Right lobe of liver (tissue), 6 donors: ENCODE measurements around the gene TRIO. TPM values are rescaled to one million over a fixed set of nuclear protein-coding genes. Genes with fewer than 3 reads are reported as not detected.

Source experiments
- ATAC-seq, 4 donors: fragments of 200-7000 bp; cut with Tn5 transposase; one replicate each; pipeline ENCODE4 v1.9.1; 2020; ENCODE audit warnings: mild to moderate bottlenecking in 4 of 4, moderate library complexity in 4 of 4
- DNase-seq, 3 donors: peaks; one replicate each; pipeline ENCODE4 v3.0.0-alpha.2; 2020
- H3K27ac ChIP-seq, 3 donors: fragments of 200-600 bp; one replicate each; pipeline ENCODE4 v1.8.0; 2022
- H3K27me3 ChIP-seq, 2 donors: fragments of 200-600 bp; one replicate each; pipeline ENCODE4 v1.8.0; 2022
- H3K36me3 ChIP-seq, 4 donors: fragments of 200-600 bp; sonication (generic) in 1 of 4; one replicate each; pipeline versions ENCODE4 v1.5.1 to v1.8.0; 2017 to 2022; ENCODE audit warnings: control low read depth in 1 of 4
- H3K4me1 ChIP-seq, 4 donors: fragments of 200-600 bp; sonication (generic) in 1 of 4; one replicate each; pipeline versions ENCODE4 v1.5.1 to v1.8.0; 2017 to 2022; ENCODE audit warnings: control low read depth in 1 of 4
- H3K4me3 ChIP-seq, 3 donors: fragments of 200-600 bp; one replicate each; pipeline ENCODE4 v1.8.0; 2022
- H3K9me3 ChIP-seq, 4 donors: fragments of 200-600 bp; sonication (generic) in 1 of 4; one replicate each; pipeline versions ENCODE4 v1.5.1 to v1.8.0; 2017 to 2022; ENCODE audit warnings: control low read depth in 1 of 4
- POLR2A ChIP-seq: fragments of 450-650 bp; IDR thresholded peaks from one replicate; pipeline ENCODE4 v1.6.1; 2017; ENCODE audit warnings: antibody characterized with exemption, mild to moderate bottlenecking
- WGBS: methylation state at CpG from one replicate; pipeline ENCODE4 v1.1.6; 2018; ENCODE audit warnings: low coverage, low lambda C conversion rate; ENCODE audit not compliant: insufficient coverage; ENCODE audit errors: missing lambda C conversion rate; 5-methylcytosine and 5-hydroxymethylcytosine counted together
- intact Hi-C, 2 donors: fragments of 100-400 bp; cut with DNase I; formaldehyde crosslinking; loops; one replicate each; pipeline versions ENCODE4 v1.11.2 to v1.14.1; 2022
- total RNA-seq, 6 experiments: library from RNA; depleted of rRNA in 2 of 6; stranded (reverse); fragments of >200 nt in 2 of 6; fragmentation: NEBNext Ultra II Directional in 3 of 6; extraction: Animal tissue kit (Norgen Biotek cat#: 25700) in 3 of 6; gene quantifications; one replicate each; pipeline versions ENCODE4 v1.1.0 to v1.2.4, GENCODE V29; 2016 to 2023
- TF ChIP-seq, protein P1 (sequence below), 4 donors: fragments of 200-600 bp in 3 of 4; fragments of 450-650 bp in 1 of 4; IDR thresholded peaks; one replicate each; pipeline versions ENCODE4 v1.5.1 to v1.8.0; 2016 to 2022; ENCODE audit warnings: antibody characterized with exemption in 4 of 4, mild to moderate bottlenecking in 2 of 4
- donor health status: DM: no; HTN: yes; CAD: no.
- donor health status: DM: no; HTN: no; CAD: no.
- donor health status: DM: no; HTN: no; CAD: no.
- donor health status: DM: no; HTN: yes; CAD: no.
- donor health status: DM: no; HTN: yes; CAD: no.

Gene TRIO
- total RNA-seq, 6 experiments from 2014 or later, result 34.7 to 63.5 (median 50.2) TPM

DNA sequence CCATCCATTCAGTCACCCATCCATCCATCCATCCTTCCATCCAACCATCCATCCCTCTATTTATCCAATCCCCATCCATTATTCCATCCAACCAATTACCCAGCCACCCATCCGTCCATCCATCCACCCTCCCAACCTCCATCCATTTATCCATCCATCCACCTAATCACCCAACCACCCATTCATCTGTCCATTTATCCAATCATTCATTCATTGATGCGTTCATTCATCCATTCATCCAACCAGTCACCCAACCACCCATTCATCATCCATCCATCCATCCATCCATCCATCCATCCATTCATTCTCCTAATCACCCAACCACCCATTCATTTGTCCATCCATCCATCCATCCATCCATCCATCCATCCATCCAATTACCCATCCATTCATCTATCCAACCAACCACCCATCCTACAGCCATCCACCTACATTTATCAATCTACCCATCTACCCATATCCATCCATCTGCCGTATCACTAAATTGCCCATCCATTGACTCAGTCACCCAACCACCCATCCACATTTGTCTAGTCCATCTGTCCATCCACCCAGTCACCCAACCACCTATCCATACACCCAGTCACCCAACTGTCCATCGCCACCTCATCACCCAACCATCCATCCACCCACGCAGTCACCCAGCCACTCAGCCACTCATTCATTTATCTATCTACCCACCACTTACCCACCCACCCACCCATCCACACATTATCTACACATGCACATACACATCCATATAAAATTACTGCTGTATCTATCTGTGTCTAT, 165.4 kb downstream of the TRIO start:
- Histone ChIP-seq H3K4me3 (no peak overlapping the region), H3K27me3 (no peaks in the 10 kb centered on the region), H3K9me3 (no peaks in the 10 kb centered on the region), H3K36me3 (peaks cover 4 to 26% (median 14%) of the 10 kb centered on the region in 4 donors), H3K27ac (no peak overlapping the region), H3K4me1 (no peaks in the 10 kb centered on the region)
- ATAC-seq, result no peak
- TF ChIP-seq, protein P1, sequence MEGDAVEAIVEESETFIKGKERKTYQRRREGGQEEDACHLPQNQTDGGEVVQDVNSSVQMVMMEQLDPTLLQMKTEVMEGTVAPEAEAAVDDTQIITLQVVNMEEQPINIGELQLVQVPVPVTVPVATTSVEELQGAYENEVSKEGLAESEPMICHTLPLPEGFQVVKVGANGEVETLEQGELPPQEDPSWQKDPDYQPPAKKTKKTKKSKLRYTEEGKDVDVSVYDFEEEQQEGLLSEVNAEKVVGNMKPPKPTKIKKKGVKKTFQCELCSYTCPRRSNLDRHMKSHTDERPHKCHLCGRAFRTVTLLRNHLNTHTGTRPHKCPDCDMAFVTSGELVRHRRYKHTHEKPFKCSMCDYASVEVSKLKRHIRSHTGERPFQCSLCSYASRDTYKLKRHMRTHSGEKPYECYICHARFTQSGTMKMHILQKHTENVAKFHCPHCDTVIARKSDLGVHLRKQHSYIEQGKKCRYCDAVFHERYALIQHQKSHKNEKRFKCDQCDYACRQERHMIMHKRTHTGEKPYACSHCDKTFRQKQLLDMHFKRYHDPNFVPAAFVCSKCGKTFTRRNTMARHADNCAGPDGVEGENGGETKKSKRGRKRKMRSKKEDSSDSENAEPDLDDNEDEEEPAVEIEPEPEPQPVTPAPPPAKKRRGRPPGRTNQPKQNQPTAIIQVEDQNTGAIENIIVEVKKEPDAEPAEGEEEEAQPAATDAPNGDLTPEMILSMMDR (IDR thresholded peaks at IDR 0.05), result no peak
- no peak for TF ChIP-seq POLR2A
- intact Hi-C loops, result no loop called here
- no peak for DNase-seq
- WGBS, result 98% methylated on average over 5 of the region's 5 CpGs

DNA sequence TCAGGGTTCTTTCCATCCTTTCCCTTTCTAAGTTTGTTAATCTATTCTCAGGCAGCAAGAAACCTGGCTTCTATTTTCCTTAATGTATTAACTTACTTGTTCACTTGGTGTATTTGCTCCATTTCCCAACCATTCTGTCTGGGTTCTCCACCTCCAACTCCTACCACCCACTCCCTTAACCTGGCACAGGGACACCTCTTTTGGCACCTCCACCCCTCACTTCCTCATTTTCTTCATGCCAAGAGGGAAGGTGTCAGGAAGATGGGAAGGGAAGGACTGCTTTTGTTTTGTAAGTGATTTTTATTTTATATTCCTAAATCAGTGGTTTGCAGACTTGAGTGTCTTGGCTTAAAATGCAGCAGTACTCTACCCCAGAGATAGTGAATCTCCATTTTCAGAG, 166.1 kb downstream of the TRIO start:
- H3K27me3 ChIP-seq, result no peaks in the 10 kb centered on the region
- no peaks in the 10 kb centered on the region for H3K4me1 ChIP-seq
- no peak overlapping the region for H3K27ac ChIP-seq
- ATAC-seq (no peak), DNase-seq (no peak)
- H3K4me3 ChIP-seq, result no peak overlapping the region
- peaks cover 4 to 26% (median 14%) of the 10 kb centered on the region in 4 donors for H3K36me3 ChIP-seq
- TF ChIP-seq POLR2A, result no peak
- TF ChIP-seq, protein P1 (IDR thresholded peaks at IDR 0.05), result no peak
- intact Hi-C loops, result no loop called here
- H3K9me3 ChIP-seq, result no peaks in the 10 kb centered on the region

GRCh38 chr5:14309878-14310531, 166.9 kb downstream of the TRIO start:
- H3K27ac ChIP-seq, result no peak overlapping the region
- H3K36me3 ChIP-seq, result peaks cover 3 to 26% (median 12%) of the 10 kb centered on the region in 4 donors
- no peak overlapping the region for H3K4me3 ChIP-seq
- no peaks in the 10 kb centered on the region for H3K27me3 ChIP-seq
- DNase-seq, result no peak
- ATAC-seq, result no peak
- intact Hi-C loops, result no loop called here
- 84% methylated on average over 5 of the region's 8 CpGs for WGBS
- H3K4me1 ChIP-seq, result no peaks in the 10 kb centered on the region
- TF ChIP-seq POLR2A, result no peak
- TF ChIP-seq, protein P1 (IDR thresholded peaks at IDR 0.05), result no peak
- H3K9me3 ChIP-seq, result no peaks in the 10 kb centered on the region

DNA sequence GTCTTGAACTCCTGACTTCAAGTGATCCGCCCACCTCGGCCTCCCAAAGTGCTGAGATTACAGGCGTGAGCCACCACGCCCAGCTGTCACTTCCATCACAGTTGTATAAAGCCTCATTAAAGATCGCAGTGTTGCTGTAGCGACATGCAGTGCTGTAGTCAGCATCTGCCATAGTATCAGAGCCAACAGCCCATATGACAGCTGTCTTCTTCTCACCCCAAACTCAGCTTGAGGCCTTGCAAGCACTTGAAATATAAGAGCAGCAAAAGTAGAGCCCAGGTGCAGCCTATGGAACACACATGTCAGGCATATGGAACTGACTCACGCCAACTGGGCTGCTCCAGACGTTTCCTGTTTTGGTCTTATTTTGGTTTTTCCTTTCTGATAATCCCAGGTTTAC, 167.8 kb downstream of the TRIO start:
- 90% methylated on average over 2 of the region's 8 CpGs for WGBS
- no peak for ATAC-seq
- H3K4me3 ChIP-seq, result no peak overlapping the region
- no peak for TF ChIP-seq POLR2A
- TF ChIP-seq, protein P1 (IDR thresholded peaks at IDR 0.05), result no peak
- DNase-seq, result no peak
- no peaks in the 10 kb centered on the region for H3K9me3 ChIP-seq
- peaks cover 0 to 28% (median 10%) of the 10 kb centered on the region in 4 donors for H3K36me3 ChIP-seq
- H3K27me3 ChIP-seq, result no peaks in the 10 kb centered on the region
- H3K4me1 ChIP-seq, result no peaks in the 10 kb centered on the region
- H3K27ac ChIP-seq, result no peak overlapping the region
- intact Hi-C loops, result no loop called here
